Vagina (tissue), 2 donors: ENCODE data around the gene FOXN3. TPM values are rescaled to one million over a fixed set of nuclear protein-coding genes. Genes with fewer than 3 reads are reported as not detected.

Source experiments
- DNase-seq, 2 donors: peaks; one replicate each; pipeline ENCODE4 v3.0.0-alpha.2; 2017; ENCODE audit errors: extremely low spot score in 2 of 2
- H3K27ac ChIP-seq: fragments of 200-600 bp; sonication (generic); one replicate; pipeline ENCODE4 v1.5.1; 2019
- H3K27me3 ChIP-seq: fragments of 200-600 bp; sonication (generic); one replicate; pipeline ENCODE4 v1.5.1; 2019
- H3K36me3 ChIP-seq, 2 donors: fragments of 200-600 bp; sonication (generic); one replicate each; pipeline ENCODE4 v1.5.1; 2017 to 2019
- H3K4me1 ChIP-seq: fragments of 200-600 bp; sonication (generic); one replicate; pipeline ENCODE4 v1.5.1; 2019
- H3K4me3 ChIP-seq, 2 donors: fragments of 200-600 bp; sonication (generic); 1 replicate in 1 of 2; 2 replicates in 1 of 2; pipeline ENCODE4 v1.5.1; 2016 to 2019
- H3K9me3 ChIP-seq: fragments of 200-600 bp; sonication (generic); one replicate; pipeline ENCODE4 v1.5.1; 2019
- CTCF ChIP-seq, 3 experiments: fragments of 450-650 bp in 2 of 3; fragments of 200-600 bp in 1 of 3; sonication (generic) in 1 of 3; IDR thresholded peaks; one replicate each; pipeline ENCODE4 v1.5.1; 2017 to 2019; ENCODE audit warnings: antibody characterized with exemption in 3 of 3, mild to moderate bottlenecking in 2 of 3, moderate library complexity in 2 of 3
- POLR2A ChIP-seq, 2 donors: fragments of 450-650 bp; IDR thresholded peaks; one replicate each; pipeline ENCODE4 v1.6.1; 2017; ENCODE audit warnings: antibody characterized with exemption in 2 of 2, mild to moderate bottlenecking in 2 of 2, moderate library complexity in 2 of 2
- POLR2AphosphoS5 ChIP-seq, 2 donors: sonication (generic); formaldehyde crosslinking; IDR thresholded peaks; one replicate each; pipeline ENCODE4 v1.9.0; 2017; ENCODE audit warnings: antibody characterized with exemption in 2 of 2, mild to moderate bottlenecking in 2 of 2, low read depth in 1 of 2; ENCODE audit not compliant: insufficient read depth in 1 of 2
- intact Hi-C: fragments of 100-400 bp; cut with DNase I; formaldehyde crosslinking; loops from one replicate; pipeline ENCODE4 v1.15.1; 2023
- total RNA-seq: library from RNA; depleted of rRNA; stranded (reverse); fragments of >200 nt; gene quantifications from one replicate; pipeline ENCODE4 v1.2.3, GENCODE V29; 2016

The FOXN3 gene
- total RNA-seq, 1 donor from 2014 or later: 111 TPM

- Histone ChIP-seq H3K27ac (peak overlapping the region; percentile 13), H3K4me3 (no peak overlapping the region), H3K4me1 (peaks cover 61% of the 10 kb centered on the region), H3K9me3 (no peaks in the 10 kb centered on the region), H3K27me3 (no peaks in the 10 kb centered on the region), H3K36me3 (no peaks in the 10 kb centered on the region)
- no peak for DNase-seq
- intact Hi-C loops: no loop called here
- TF ChIP-seq POLR2AphosphoS5 (IDR thresholded peaks at IDR 0.05; ENCODE audit: insufficient read depth in 1 of 2, low read depth in 1 of 2): no peak
- no peak for TF ChIP-seq CTCF (IDR thresholded peaks at IDR 0.05)
- TF ChIP-seq POLR2A (IDR thresholded peaks at IDR 0.05): no peak
Observed at GRCh38 chr14:89215114-89215513, 201.9 kb downstream of the FOXN3 start.

- Histone ChIP-seq H3K4me1 (peaks cover 61% of the 10 kb centered on the region), H3K27ac (peak overlapping the region; percentile 12), H3K9me3 (no peaks in the 10 kb centered on the region), H3K27me3 (no peaks in the 10 kb centered on the region), H3K4me3 (no peak overlapping the region), H3K36me3 (no peaks in the 10 kb centered on the region)
- no peak for DNase-seq
- no peak for TF ChIP-seq CTCF (IDR thresholded peaks at IDR 0.05)
- TF ChIP-seq POLR2A (IDR thresholded peaks at IDR 0.05): no peak
- peak in 1 of 2 donors; percentile 50 for TF ChIP-seq POLR2AphosphoS5 (IDR thresholded peaks at IDR 0.05; ENCODE audit: insufficient read depth in 1 of 2, low read depth in 1 of 2)
- intact Hi-C loops: no loop called here
Observed at GRCh38 chr14:89214221-89214965, 202.6 kb downstream of the FOXN3 start.

GRCh38 chr14:89212386-89213235 lies 204.4 kb downstream of the FOXN3 start:
- no peak overlapping the region for H3K27ac ChIP-seq

GRCh38 chr14:89209558-89209957 lies 207.5 kb downstream of the FOXN3 start:
- Histone ChIP-seq H3K9me3 (no peaks in the 10 kb centered on the region), H3K4me1 (peaks cover 26% of the 10 kb centered on the region), H3K27me3 (no peaks in the 10 kb centered on the region), H3K27ac (no peak overlapping the region), H3K36me3 (no peaks in the 10 kb centered on the region), H3K4me3 (no peak overlapping the region)
- no peak for DNase-seq
- TF ChIP-seq POLR2A (IDR thresholded peaks at IDR 0.05) (no peak), POLR2AphosphoS5 (IDR thresholded peaks at IDR 0.05; ENCODE audit: insufficient read depth in 1 of 2, low read depth in 1 of 2) (no peak), CTCF (IDR thresholded peaks at IDR 0.05) (no peak)
- intact Hi-C loops: no loop called here

More at GRCh38 chr14:89212386-89213235, 204.4 kb downstream of the FOXN3 start:
- peaks cover 50% of the 10 kb centered on the region for H3K4me1 ChIP-seq
- H3K36me3 ChIP-seq: no peaks in the 10 kb centered on the region
- intact Hi-C loops: no loop called here
- H3K27me3 ChIP-seq: no peaks in the 10 kb centered on the region
- H3K4me3 ChIP-seq: no peak overlapping the region
- TF ChIP-seq CTCF (IDR thresholded peaks at IDR 0.05) (no peak), POLR2AphosphoS5 (IDR thresholded peaks at IDR 0.05; ENCODE audit: insufficient read depth in 1 of 2, low read depth in 1 of 2) (no peak), POLR2A (IDR thresholded peaks at IDR 0.05) (no peak)
- no peaks in the 10 kb centered on the region for H3K9me3 ChIP-seq
- no peak for DNase-seq
